SK-N-SH (cell line): ENCODE data around the gene PPP2R3A. TPM values are rescaled to one million over a fixed set of nuclear protein-coding genes. Genes with fewer than 3 reads are reported as not detected.

ENCODE experiments used
- CTCF ChIA-PET: fragments of 300-600, 350-600 bp; formaldehyde crosslinking; extraction: SDS; loops from one replicate; lab custom pipeline; 2021; lab: Yijun Ruan, JAX
- POLR2A ChIA-PET: fragments of 350-600 bp; sonication (Branson Sonifier 250); formaldehyde crosslinking; extraction: SDS; loops from one replicate; lab custom pipeline; 2020; ENCODE audit warnings: antibody characterized with exemption, inconsistent platforms; lab: Yijun Ruan, JAX
- DNase-seq: peaks from one replicate; pipeline ENCODE4 v3.0.0; 2012
- H2AFZ ChIP-seq: fragments of 200-600 bp; sonication (generic); 2 replicates; pipeline ENCODE4 v1.8.1; 2016; ENCODE audit warnings: antibody characterized with exemption, mild to moderate bottlenecking, low read depth
- H3F3A ChIP-seq: fragments of 200-600 bp; sonication (generic); replicated peaks from 2 replicates; pipeline ENCODE3; 2016; ENCODE audit warnings: antibody characterized with exemption, mild to moderate bottlenecking; ENCODE audit not compliant: insufficient read depth
- H3K27ac ChIP-seq, 2 experiments: fragments of 200-500 bp in 1 of 2; fragments of 200-600 bp in 1 of 2; sonication (Bioruptor generic) in 1 of 2; sonication (generic), shearing (Covaris generic) in 1 of 2; 2 replicates each; pipeline versions ENCODE4 v1.5.1 to v1.6.1; 2014 to 2016; ENCODE audit warnings: low read depth in 2 of 2, inconsistent platforms in 1 of 2, low read length in 1 of 2, mild to moderate bottlenecking in 1 of 2, mixed read lengths in 1 of 2
- H3K27me3 ChIP-seq: fragments of 200-600 bp; sonication (generic), shearing (Covaris generic); 2 replicates; pipeline ENCODE4 v1.6.1; 2016; ENCODE audit warnings: mixed run types; ENCODE audit not compliant: insufficient read depth
- H3K36me3 ChIP-seq, 2 experiments: fragments of 200-500 bp in 1 of 2; fragments of 200-600 bp in 1 of 2; sonication (Bioruptor generic) in 1 of 2; sonication (generic) in 1 of 2; replicated peaks in 1 of 2; 2 replicates each; pipeline versions ENCODE3 to v1.5.1; 2014 to 2016; ENCODE audit warnings: low read length in 1 of 2, mild to moderate bottlenecking in 1 of 2; ENCODE audit not compliant: insufficient read depth in 2 of 2, control insufficient read depth in 1 of 2
- H3K4me1 ChIP-seq, 2 experiments: fragments of 200-500 bp in 1 of 2; fragments of 200-600 bp in 1 of 2; sonication (Bioruptor generic) in 1 of 2; sonication (generic), shearing (Covaris generic) in 1 of 2; 2 replicates each; pipeline versions ENCODE4 v1.5.1 to v1.6.1; 2014 to 2016; ENCODE audit warnings: low read depth in 1 of 2, low read length in 1 of 2, mixed run types in 1 of 2; ENCODE audit not compliant: insufficient read depth in 2 of 2, control insufficient read depth in 1 of 2
- H3K4me2 ChIP-seq: fragments of 200-600 bp; sonication (generic), shearing (Covaris generic); 2 replicates; pipeline ENCODE4 v1.6.1; 2017; ENCODE audit warnings: mixed run types
- H3K4me3 ChIP-seq, 2 experiments: fragments of 200-500 bp in 1 of 2; fragments of 200-600 bp in 1 of 2; sonication (Bioruptor generic) in 1 of 2; sonication (generic), shearing (Covaris generic) in 1 of 2; 2 replicates each; pipeline versions ENCODE4 v1.5.1 to v1.8.1; 2014 to 2016; ENCODE audit warnings: low read depth in 2 of 2, inconsistent platforms in 1 of 2, low read length in 1 of 2, mild to moderate bottlenecking in 1 of 2, mixed read lengths in 1 of 2, moderate library complexity in 1 of 2
- H3K79me2 ChIP-seq: fragments of 200-600 bp; sonication (generic); 2 replicates; pipeline ENCODE4 v1.8.1; 2017; ENCODE audit warnings: mild to moderate bottlenecking; ENCODE audit not compliant: insufficient read depth
- H3K9ac ChIP-seq: fragments of 200-600 bp; sonication (generic); 2 replicates; pipeline ENCODE4 v1.6.1; 2017; ENCODE audit warnings: mixed run types
- H3K9me2 ChIP-seq: fragments of 200-600 bp; sonication (generic); 2 replicates; pipeline ENCODE4 v1.6.1; 2017; ENCODE audit warnings: mixed run types
- H3K9me3 ChIP-seq: fragments of 200-600 bp; sonication (generic); 2 replicates; pipeline ENCODE4 v1.6.1; 2017; ENCODE audit warnings: mixed run types, mild to moderate bottlenecking, moderate library complexity
- H4K20me1 ChIP-seq: fragments of 200-600 bp; sonication (generic); 2 replicates; pipeline ENCODE4 v1.6.1; 2017; ENCODE audit warnings: mild to moderate bottlenecking, mixed run types; ENCODE audit not compliant: insufficient read depth
- ELF1 ChIP-seq: IDR thresholded peaks from 2 replicates; pipeline ENCODE4 v1.4.0; 2012
- EZH2phosphoT487 ChIP-seq: fragments of 200-600 bp; sonication (generic); IDR thresholded peaks from 2 replicates; pipeline ENCODE4 v1.6.1; 2017; ENCODE audit warnings: low read depth, mixed run types, mild to moderate bottlenecking, antibody characterized with exemption, moderate library complexity, borderline replicate concordance
- FOXJ3 ChIP-seq: sonication (generic); formaldehyde crosslinking; IDR thresholded peaks from 2 replicates; pipeline ENCODE4 v1.5.1; 2020; ENCODE audit warnings: mild to moderate bottlenecking, missing genetic modification reagents
- FOXM1 ChIP-seq: IDR thresholded peaks from 2 replicates; pipeline ENCODE4 v1.4.0; 2012; ENCODE audit warnings: low read depth, mild to moderate bottlenecking
- GATA2 ChIP-seq: sonication (generic); formaldehyde crosslinking; IDR thresholded peaks from 2 replicates; pipeline ENCODE4 v1.5.0; 2020; ENCODE audit warnings: mild to moderate bottlenecking, missing genetic modification reagents
- MAX ChIP-seq: IDR thresholded peaks from 2 replicates; pipeline ENCODE4 v1.4.0; 2012; ENCODE audit warnings: low read depth
- MXI1 ChIP-seq: IDR thresholded peaks from 2 replicates; pipeline ENCODE4 v1.6.1; 2012; ENCODE audit warnings: mild to moderate bottlenecking, low read depth, low read length, improper control_type of control experiment
- RAD21 ChIP-seq: IDR thresholded peaks from 2 replicates; pipeline ENCODE4 v1.6.1; 2012; ENCODE audit warnings: mild to moderate bottlenecking, low read length
- REST ChIP-seq: IDR thresholded peaks from 2 replicates; pipeline ENCODE4 v1.6.1; 2012; ENCODE audit warnings: mild to moderate bottlenecking, low read depth, low read length, moderate library complexity
- SMC3 ChIP-seq: IDR thresholded peaks from 2 replicates; pipeline ENCODE4 v1.6.1; 2012; ENCODE audit warnings: low read depth, low read length, improper control_type of control experiment
- TAF1 ChIP-seq: IDR thresholded peaks from 2 replicates; pipeline ENCODE4 v1.6.1; 2012; ENCODE audit warnings: low read depth, mild to moderate bottlenecking, low read length, moderate library complexity, borderline replicate concordance
- USF2 ChIP-seq: fragments of 150-350 bp; IDR thresholded peaks from 2 replicates; pipeline ENCODE4 v1.6.1; 2017; ENCODE audit warnings: antibody characterized with exemption, low read length, low read depth, borderline replicate concordance
- WGBS: methylation state at CpG from one replicate; pipeline ENCODE4 v1.1.6; 2017; ENCODE audit warnings: low lambda C conversion rate; 5-methylcytosine and 5-hydroxymethylcytosine counted together
- polyA plus RNA-seq, 3 experiments: library from polyadenylated mRNA; depleted of rRNA; stranded (reverse); fragments of >200 nt; gene quantifications; 2 replicates each; pipeline ENCODE4 v1.2.3, GENCODE V29; 2012
- TF ChIP-seq, protein P1 (sequence below): IDR thresholded peaks from 2 replicates; pipeline ENCODE4 v1.4.0; 2012; ENCODE audit warnings: low read depth, borderline replicate concordance

Gene PPP2R3A
- polyA plus RNA-seq, 1 of the 3 experiments (the other 2 are of a cell fraction) = 3.9 TPM

DNA sequence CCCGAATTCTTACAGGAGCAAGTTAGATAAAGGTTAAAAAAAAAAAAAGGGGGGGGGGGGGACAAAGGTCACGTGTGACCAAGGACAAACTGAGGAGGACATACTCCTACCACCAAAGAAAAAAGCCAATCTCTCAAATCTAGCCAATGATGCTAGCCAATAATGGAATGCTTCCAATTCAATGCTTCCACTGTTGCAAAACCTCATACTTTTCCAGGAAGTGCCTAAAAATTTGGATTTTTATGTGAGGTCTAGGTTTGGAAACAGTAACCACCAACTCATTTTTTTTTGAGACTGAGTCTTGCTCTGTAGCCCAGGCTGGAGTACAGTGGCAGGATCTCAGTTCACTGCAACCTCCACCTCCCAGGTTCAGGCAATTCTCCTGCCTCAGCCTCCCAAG lies 219.2 kb downstream of the PPP2R3A start:
- no peaks in the 10 kb centered on the region for H3K9me3 ChIP-seq
- H2AFZ ChIP-seq = no peak overlapping the region
- peaks cover 4% of the 10 kb centered on the region for H3F3A ChIP-seq
- ChIA-PET CTCF (no interaction called here), POLR2A (no interaction called here)
- no peak for DNase-seq
- H3K4me1 ChIP-seq = peaks cover 2 to 5% of the 10 kb centered on the region in 2 experiments; a peak in 2 of 4 replicates
- no peaks in the 10 kb centered on the region for H3K27me3 ChIP-seq
- 89% methylated on average over 2 of the region's 2 CpGs for WGBS
- H3K27ac ChIP-seq = no peak overlapping the region
- no peak overlapping the region for H3K4me3 ChIP-seq
- no peaks in the 10 kb centered on the region for H3K9me2 ChIP-seq
- no peak overlapping the region for H3K4me2 ChIP-seq
- peaks cover 99% of the 10 kb centered on the region for H3K79me2 ChIP-seq
- H3K36me3 ChIP-seq = no peaks in the 10 kb centered on the region
- no peak overlapping the region for H3K9ac ChIP-seq
- no peak for TF ChIP-seq SMC3
- TF ChIP-seq MXI1 = no peak
- no peak for TF ChIP-seq TAF1
- no peak for TF ChIP-seq ELF1
- no peak for TF ChIP-seq RAD21
- TF ChIP-seq GATA2 (CRISPR knock-in tag) = no peak
- TF ChIP-seq, protein P1, sequence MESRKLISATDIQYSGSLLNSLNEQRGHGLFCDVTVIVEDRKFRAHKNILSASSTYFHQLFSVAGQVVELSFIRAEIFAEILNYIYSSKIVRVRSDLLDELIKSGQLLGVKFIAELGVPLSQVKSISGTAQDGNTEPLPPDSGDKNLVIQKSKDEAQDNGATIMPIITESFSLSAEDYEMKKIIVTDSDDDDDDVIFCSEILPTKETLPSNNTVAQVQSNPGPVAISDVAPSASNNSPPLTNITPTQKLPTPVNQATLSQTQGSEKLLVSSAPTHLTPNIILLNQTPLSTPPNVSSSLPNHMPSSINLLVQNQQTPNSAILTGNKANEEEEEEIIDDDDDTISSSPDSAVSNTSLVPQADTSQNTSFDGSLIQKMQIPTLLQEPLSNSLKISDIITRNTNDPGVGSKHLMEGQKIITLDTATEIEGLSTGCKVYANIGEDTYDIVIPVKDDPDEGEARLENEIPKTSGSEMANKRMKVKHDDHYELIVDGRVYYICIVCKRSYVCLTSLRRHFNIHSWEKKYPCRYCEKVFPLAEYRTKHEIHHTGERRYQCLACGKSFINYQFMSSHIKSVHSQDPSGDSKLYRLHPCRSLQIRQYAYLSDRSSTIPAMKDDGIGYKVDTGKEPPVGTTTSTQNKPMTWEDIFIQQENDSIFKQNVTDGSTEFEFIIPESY = no peak
- TF ChIP-seq REST = no peak
- no peak for TF ChIP-seq FOXJ3 (CRISPR knock-in tag)
- TF ChIP-seq USF2 = no peak
- peaks cover 98% of the 10 kb centered on the region for H4K20me1 ChIP-seq

DNA sequence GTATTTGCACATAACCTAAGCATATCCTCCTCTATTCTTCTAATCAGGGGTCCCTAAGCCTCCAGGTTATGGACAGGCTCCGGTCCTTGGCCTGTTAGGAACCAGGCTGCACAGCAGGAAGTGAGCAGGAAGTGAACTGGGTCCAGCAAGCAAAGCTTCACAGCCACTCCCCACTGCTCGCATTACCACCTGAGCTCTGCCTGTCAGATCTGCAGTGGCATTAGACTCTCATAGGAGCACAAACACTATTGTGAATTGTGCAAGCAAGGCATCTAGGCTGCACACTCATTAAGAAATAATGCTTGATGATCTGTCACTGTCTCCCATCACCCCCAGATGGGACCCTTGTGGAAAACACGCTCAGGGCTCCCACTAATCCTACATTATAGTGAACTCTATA lies 220.8 kb downstream of the PPP2R3A start:
- POLR2A ChIA-PET = interaction anchor here (1.0 kb wide), 1 partner anchor 10 kb away, joined by 3 read pairs; the partner anchor contains the start of gene MSL2
- Histone ChIP-seq H3K36me3 (no peaks in the 10 kb centered on the region), H2AFZ (no peak overlapping the region), H3K27me3 (no peaks in the 10 kb centered on the region), H3K4me1 (peaks cover under 1 to 5% of the 10 kb centered on the region in 2 experiments; a peak in 2 of 4 replicates), H3K4me2 (no peak overlapping the region), H3K79me2 (peaks cover 100% of the 10 kb centered on the region), H4K20me1 (peaks cover 99% of the 10 kb centered on the region), H3K27ac (no peak overlapping the region), H3K9me3 (no peaks in the 10 kb centered on the region), H3K4me3 (no peak overlapping the region), H3K9ac (no peak overlapping the region), H3F3A (peaks cover 4% of the 10 kb centered on the region), H3K9me2 (no peaks in the 10 kb centered on the region)
- no peak for TF ChIP-seq EZH2phosphoT487
- no peak for TF ChIP-seq MAX
- TF ChIP-seq FOXM1 = no peak
- WGBS = 92% methylated on average over 3 of the region's 3 CpGs
- CTCF ChIA-PET = interaction anchor here (1.0 kb wide), 1 partner anchor 25 kb away, joined by 3 read pairs; no protein-coding TSS in a partner anchor
- no peak for DNase-seq
